ENCODE results near the gene ITPKA. TPM values are rescaled to one million over a fixed set of nuclear protein-coding genes. Genes with fewer than 3 reads are reported as not detected.

ITPKA gene
- total RNA-seq, 1 experiment from 2014 or later, result 6.3 TPM

GRCh38 chr15:41503669-41504010 is 10.0 kb downstream of the ITPKA start:
- in situ Hi-C loops (cut with HindIII; ENCODE audit: low pct_unique_long_range_greater_than_20kb, low sequenced_read_pairs) (no loop called here), intact Hi-C loops (cut with micrococcal nuclease; ENCODE audit: unreplicated experiment) (no loop called here)
- H3K27ac ChIP-seq (ENCODE audit: low read length), result no peak overlapping the region
- ATAC-seq, result no peak
- TF ChIP-seq SIN3A (IDR thresholded peaks at IDR 0.05; ENCODE audit: borderline replicate concordance, insufficient read depth, low read depth, low read length), result no peak
- no peak for TF ChIP-seq POLR2AphosphoS5 (IDR thresholded peaks at IDR 0.05; ENCODE audit: low read depth, low read length)
- TF ChIP-seq REST (IDR thresholded peaks at IDR 0.05; ENCODE audit: insufficient read depth in 1 of 2, low read depth in 2 of 2, low read length in 1 of 2), result no peak
- TF ChIP-seq TCF7L2 (IDR thresholded peaks at IDR 0.05; ENCODE audit: low read depth, low read length), result peak; percentile 30; the same call in 1 of the 2 replicates
- BruUV-seq (replicated peaks), result no TSS peak
- CTCF ChIA-PET, result no interaction called here
- no peak overlapping the region for H3K4me3 ChIP-seq (ENCODE audit: low read depth in 2 of 2, low read length in 2 of 2)
- DNase-seq (ENCODE audit: low read depth, low spot score), result no peak
- POLR2A ChIA-PET, result no interaction called here
- no peaks in the 10 kb centered on the region for H3K9me3 ChIP-seq (ENCODE audit: control insufficient read depth, insufficient read depth, low read depth, low read length)
- no peaks in the 10 kb centered on the region for H3K27me3 ChIP-seq (ENCODE audit: control insufficient read depth, insufficient read depth, low read length)
- no peaks in the 10 kb centered on the region for H3K36me3 ChIP-seq (ENCODE audit: control insufficient read depth, insufficient read depth, low read length)
- H3K4me1 ChIP-seq (ENCODE audit: control insufficient read depth, insufficient read depth, low read length), result peaks cover 6% of the 10 kb centered on the region

- H3K36me3 ChIP-seq (ENCODE audit: control insufficient read depth, insufficient read depth, low read length), result no peaks in the 10 kb centered on the region
- DNase-seq (ENCODE audit: low read depth, low spot score) (no peak), ATAC-seq (no peak)
- intact Hi-C loops (cut with micrococcal nuclease; ENCODE audit: unreplicated experiment) (no loop called here), in situ Hi-C loops (cut with HindIII; ENCODE audit: low pct_unique_long_range_greater_than_20kb, low sequenced_read_pairs) (no loop called here)
- BruUV-seq (replicated peaks), result no TSS peak
- ChIA-PET POLR2A (interaction anchor here (0.6 kb wide), 1 partner anchor 20 kb away, joined by 3 read pairs; no protein-coding TSS in a partner anchor), CTCF (interaction anchor here (0.7 kb wide), 1 partner anchor 305 kb away, joined by 3 read pairs; no protein-coding TSS in a partner anchor)
- no peak overlapping the region for H3K4me3 ChIP-seq (ENCODE audit: low read depth in 2 of 2, low read length in 2 of 2)
- H3K27ac ChIP-seq (ENCODE audit: low read length), result no peak overlapping the region
- TF ChIP-seq REST (IDR thresholded peaks at IDR 0.05; ENCODE audit: insufficient read depth in 1 of 2, low read depth in 2 of 2, low read length in 1 of 2), result no peak
- no peak for TF ChIP-seq SIN3A (IDR thresholded peaks at IDR 0.05; ENCODE audit: borderline replicate concordance, insufficient read depth, low read depth, low read length)
- TF ChIP-seq CTCF (IDR thresholded peaks at IDR 0.05), result no peak
- no peak for TF ChIP-seq TCF7L2 (IDR thresholded peaks at IDR 0.05; ENCODE audit: low read depth, low read length)
- TF ChIP-seq POLR2AphosphoS5 (IDR thresholded peaks at IDR 0.05; ENCODE audit: low read depth, low read length), result no peak
- no peaks in the 10 kb centered on the region for H3K9me3 ChIP-seq (ENCODE audit: control insufficient read depth, insufficient read depth, low read depth, low read length)
- H3K4me1 ChIP-seq (ENCODE audit: control insufficient read depth, insufficient read depth, low read length), result peaks cover 6% of the 10 kb centered on the region
- H3K27me3 ChIP-seq (ENCODE audit: control insufficient read depth, insufficient read depth, low read length), result no peaks in the 10 kb centered on the region
Observed at GRCh38 chr15:41504751-41505492, 11.2 kb downstream of the ITPKA start.

All from Panc1 (cell line).